PC-9 (cell line): ENCODE data around the gene VLDLR. TPM values are rescaled to one million over a fixed set of nuclear protein-coding genes. Genes with fewer than 3 reads are reported as not detected.

Experiments used
- BruUV-seq: library from RNA; stranded (reverse); fragments of 400-500 nt; replicated peaks from 2 replicates; lab custom pipeline; 2021; lab: Mats Ljungman, UMichigan
- CTCF ChIA-PET: fragments of 300-600 bp; sonication (Branson Sonifier 250); formaldehyde crosslinking; loops from one replicate; lab custom pipeline; 2022; ENCODE audit warnings: antibody characterized with exemption; lab: Charles Lee
- POLR2A ChIA-PET: fragments of 300-600 bp; sonication (Branson Sonifier 250); formaldehyde crosslinking; loops from one replicate; lab custom pipeline; 2022; ENCODE audit warnings: antibody characterized with exemption; ENCODE audit not compliant: unreplicated experiment; lab: Charles Lee
- DNase-seq, 2 experiments: peaks; one replicate each; pipeline versions ENCODE4 v3.0.0 to v3.0.0-alpha.2; 2015 to 2022; ENCODE audit warnings: mixed read lengths in 1 of 2
- H2AFZ ChIP-seq: fragments of 200-600 bp; sonication (generic); 2 replicates; pipeline ENCODE4 v1.8.1; 2017; ENCODE audit warnings: antibody characterized with exemption
- H3F3A ChIP-seq: fragments of 200-600 bp; sonication (generic); 2 replicates; pipeline ENCODE4 v1.8.1; 2017; ENCODE audit warnings: antibody characterized with exemption, mild to moderate bottlenecking, low read depth; ENCODE audit not compliant: insufficient read depth
- H3K27ac ChIP-seq: fragments of 200-600 bp; sonication (generic); 2 replicates; pipeline ENCODE4 v1.6.1; 2016; ENCODE audit warnings: mixed run types
- H3K27me3 ChIP-seq: fragments of 200-600 bp; sonication (generic); 2 replicates; pipeline ENCODE4 v1.6.1; 2016; ENCODE audit warnings: low read depth, mixed run types; ENCODE audit not compliant: insufficient read depth
- H3K36me3 ChIP-seq: fragments of 200-600 bp; sonication (generic); 2 replicates; pipeline ENCODE4 v1.6.1; 2016; ENCODE audit warnings: low read depth, mixed run types
- H3K4me1 ChIP-seq: fragments of 200-600 bp; sonication (generic); replicated peaks from 2 replicates; pipeline ENCODE4 v1.6.1; 2016; ENCODE audit warnings: mixed run types; ENCODE audit not compliant: insufficient read depth
- H3K4me2 ChIP-seq: fragments of 200-600 bp; sonication (generic); 2 replicates; pipeline ENCODE4 v1.6.1; 2017; ENCODE audit warnings: mixed run types
- H3K4me3 ChIP-seq: fragments of 200-600 bp; sonication (generic); 2 replicates; pipeline ENCODE4 v1.6.1; 2016; ENCODE audit warnings: mixed run types
- H3K79me2 ChIP-seq: fragments of 200-600 bp; sonication (generic); 2 replicates; pipeline ENCODE4 v1.6.1; 2017; ENCODE audit warnings: low read depth, mixed run types
- H3K9me2 ChIP-seq: fragments of 200-600 bp; sonication (generic); 2 replicates; pipeline ENCODE4 v1.8.1; 2017; ENCODE audit warnings: mild to moderate bottlenecking; ENCODE audit not compliant: insufficient read depth
- H3K9me3 ChIP-seq: fragments of 200-600 bp; sonication (generic); 2 replicates; pipeline ENCODE4 v1.8.1; 2016; ENCODE audit warnings: low read depth; ENCODE audit not compliant: insufficient read depth
- H4K20me1 ChIP-seq: fragments of 200-600 bp; sonication (generic); 2 replicates; pipeline ENCODE4 v1.8.1; 2017; ENCODE audit not compliant: insufficient read depth
- CTCF ChIP-seq: fragments of 200-600 bp; sonication (generic); conservative IDR thresholded peaks from 2 replicates; pipeline ENCODE4 v1.6.1; 2017; ENCODE audit warnings: mixed run types, antibody characterized with exemption, mild to moderate bottlenecking, moderate library complexity
- EZH2 ChIP-seq: fragments of 200-600 bp; sonication (generic); IDR thresholded peaks from 2 replicates; pipeline ENCODE4 v1.8.0; 2017; ENCODE audit warnings: antibody characterized with exemption, low read depth
- intact Hi-C: fragments of 100-400 bp; cut with micrococcal nuclease; formaldehyde crosslinking; loops from one replicate; pipeline ENCODE4 v1.10.0; 2022; ENCODE audit not compliant: unreplicated experiment
- total RNA-seq: library from RNA; stranded (reverse); gene quantifications from 2 replicates; pipeline ENCODE4 v1.2.3, GENCODE V29; 2021

Gene VLDLR
- total RNA-seq, 1 experiment from 2014 or later, result 8.1 TPM

- Histone ChIP-seq H3K4me1 (no peaks in the 10 kb centered on the region), H3K27me3 (no peaks in the 10 kb centered on the region), H3F3A (no peaks in the 10 kb centered on the region), H3K27ac (no peak overlapping the region), H3K9me3 (no peaks in the 10 kb centered on the region), H3K4me3 (no peak overlapping the region), H3K4me2 (no peak overlapping the region), H4K20me1 (no peaks in the 10 kb centered on the region), H3K36me3 (no peaks in the 10 kb centered on the region), H3K79me2 (no peaks in the 10 kb centered on the region), H3K9me2 (no peaks in the 10 kb centered on the region), H2AFZ (no peak overlapping the region)
- DNase-seq, result no peak
- intact Hi-C loops, result no loop called here
- no TSS peak for BruUV-seq
- ChIA-PET POLR2A (no interaction called here), CTCF (no interaction called here)
- TF ChIP-seq CTCF (no peak), EZH2 (no peak)
Observed at GRCh38 chr9:2673161-2673560, 51.6 kb downstream of the VLDLR start.

DNA sequence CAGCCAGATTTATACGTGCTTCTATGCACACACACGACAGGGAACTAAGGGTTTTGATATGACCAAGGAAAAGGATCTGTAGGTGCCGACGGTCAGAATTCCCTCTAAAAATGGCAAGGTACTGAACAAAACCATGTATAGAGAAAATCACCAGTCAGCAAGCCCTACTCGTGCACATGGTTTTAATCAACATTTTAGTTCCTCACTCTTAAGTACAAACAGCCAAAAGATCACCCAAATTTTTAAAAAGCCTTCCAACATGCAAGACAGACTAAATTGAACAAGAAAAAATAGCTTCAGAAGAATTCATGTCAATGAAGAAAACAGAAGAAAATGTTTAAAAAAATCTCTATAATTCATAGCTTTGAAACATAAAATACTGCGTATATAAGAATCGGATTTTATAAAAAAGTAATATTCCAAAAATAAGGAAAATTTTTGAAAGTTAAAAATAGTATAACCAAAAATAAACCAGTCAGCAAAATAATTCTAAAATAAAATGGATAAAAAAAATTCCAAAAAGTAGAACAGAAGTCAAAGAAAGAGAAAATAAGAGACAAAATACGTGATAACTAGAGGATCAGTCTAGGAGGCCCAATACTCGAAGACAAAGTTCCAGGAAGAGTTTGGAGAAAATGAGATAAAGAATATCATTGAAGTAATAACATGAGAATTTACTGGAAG is 52.7 kb downstream of the VLDLR start:
- POLR2A ChIA-PET, result no interaction called here
- no peak overlapping the region for H2AFZ ChIP-seq
- TF ChIP-seq EZH2 (no peak), CTCF (no peak)
- intact Hi-C loops, result no loop called here
- H3K27ac ChIP-seq, result no peak overlapping the region
- H3K9me3 ChIP-seq, result no peaks in the 10 kb centered on the region
- H3K4me2 ChIP-seq, result no peak overlapping the region
- no peaks in the 10 kb centered on the region for H3F3A ChIP-seq
- no peak for DNase-seq
- no peak overlapping the region for H3K4me3 ChIP-seq
- BruUV-seq, result no TSS peak
- H3K36me3 ChIP-seq, result no peaks in the 10 kb centered on the region
- no peaks in the 10 kb centered on the region for H3K9me2 ChIP-seq
- H3K4me1 ChIP-seq, result no peaks in the 10 kb centered on the region
- no peaks in the 10 kb centered on the region for H3K27me3 ChIP-seq
- CTCF ChIA-PET, result no interaction called here
- H4K20me1 ChIP-seq, result no peaks in the 10 kb centered on the region
- H3K79me2 ChIP-seq, result no peaks in the 10 kb centered on the region

DNA sequence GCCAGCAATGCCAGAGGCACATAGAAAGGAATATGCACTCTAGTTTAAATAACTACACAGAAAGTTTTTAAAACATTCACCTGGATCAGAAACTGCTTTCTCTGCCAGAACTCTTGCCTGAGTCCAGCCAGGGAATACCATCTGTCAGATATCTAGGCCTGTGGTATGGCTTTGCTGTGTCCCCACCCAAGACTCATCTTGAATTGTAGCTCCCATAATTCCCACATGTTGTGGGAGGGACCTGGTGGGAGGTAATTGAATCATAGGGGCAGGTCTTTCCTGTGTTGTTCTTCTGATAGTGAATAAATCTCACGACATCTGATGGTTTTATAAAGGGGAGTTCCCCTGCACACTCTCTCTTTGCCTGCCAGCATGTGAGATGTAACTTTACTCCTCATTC is 54.2 kb downstream of the VLDLR start:
- no peak for TF ChIP-seq EZH2
- no peak for TF ChIP-seq CTCF
- H3K27ac ChIP-seq, result no peak overlapping the region
- CTCF ChIA-PET, result no interaction called here
- H3K36me3 ChIP-seq, result no peaks in the 10 kb centered on the region
- intact Hi-C loops, result no loop called here
- no peak for DNase-seq
- H3F3A ChIP-seq, result no peaks in the 10 kb centered on the region
- no peaks in the 10 kb centered on the region for H3K79me2 ChIP-seq
- no TSS peak for BruUV-seq
- no peak overlapping the region for H3K4me3 ChIP-seq
- no peaks in the 10 kb centered on the region for H4K20me1 ChIP-seq
- H3K27me3 ChIP-seq, result no peaks in the 10 kb centered on the region
- no peaks in the 10 kb centered on the region for H3K9me3 ChIP-seq
- H2AFZ ChIP-seq, result no peak overlapping the region
- POLR2A ChIA-PET, result no interaction called here
- H3K9me2 ChIP-seq, result no peaks in the 10 kb centered on the region
- H3K4me1 ChIP-seq, result no peaks in the 10 kb centered on the region
- no peak overlapping the region for H3K4me2 ChIP-seq
